HL-60 (cell line): ENCODE results near the gene FITM2.

Experiments used
- DNase-seq, 2 experiments: peaks; one replicate each; pipeline ENCODE4 v3.0.0-alpha.2; 2010 to 2020; ENCODE audit warnings: low read depth in 1 of 2, low spot score in 1 of 2
- H3K27ac ChIP-seq: fragments of 250-450 bp; sonication (Bioruptor Pico); replicated peaks from 2 replicates; pipeline ENCODE4 v1.5.1; 2020; ENCODE audit warnings: mild to moderate bottlenecking, moderate library complexity
- H3K27me3 ChIP-seq: fragments of 250-450 bp; sonication (Bioruptor Pico); 2 replicates; pipeline ENCODE4 v1.5.1; 2021; ENCODE audit warnings: mild to moderate bottlenecking, moderate library complexity; ENCODE audit not compliant: insufficient read depth, poor library complexity, severe bottlenecking
- H3K4me3 ChIP-seq: replicated peaks from 2 replicates; pipeline ENCODE4 v1.5.1; 2011; ENCODE audit warnings: mild to moderate bottlenecking, control low read depth, low read length; ENCODE audit not compliant: insufficient read depth
- GABPA ChIP-seq: IDR thresholded peaks from 2 replicates; pipeline ENCODE4 v1.6.1; 2012; ENCODE audit warnings: low read depth
- POLR2AphosphoS5 ChIP-seq: IDR thresholded peaks from 2 replicates; pipeline ENCODE4 v1.6.1; 2012; ENCODE audit warnings: low read depth
- SPI1 ChIP-seq: IDR thresholded peaks from 2 replicates; pipeline ENCODE4 v1.6.1; 2012; ENCODE audit warnings: low read depth, mild to moderate bottlenecking, borderline replicate concordance
- TF ChIP-seq, protein P1 (sequence below): IDR thresholded peaks from 2 replicates; pipeline ENCODE4 v1.6.1; 2012; ENCODE audit warnings: low read depth; ENCODE audit not compliant: insufficient replicate concordance
- TF ChIP-seq, protein P2 (sequence below): IDR thresholded peaks from one replicate; pipeline ENCODE4 v1.5.1; 2011; ENCODE audit warnings: low read length, control low read depth, inconsistent platforms; ENCODE audit not compliant: insufficient read depth

FITM2 gene

DNA sequence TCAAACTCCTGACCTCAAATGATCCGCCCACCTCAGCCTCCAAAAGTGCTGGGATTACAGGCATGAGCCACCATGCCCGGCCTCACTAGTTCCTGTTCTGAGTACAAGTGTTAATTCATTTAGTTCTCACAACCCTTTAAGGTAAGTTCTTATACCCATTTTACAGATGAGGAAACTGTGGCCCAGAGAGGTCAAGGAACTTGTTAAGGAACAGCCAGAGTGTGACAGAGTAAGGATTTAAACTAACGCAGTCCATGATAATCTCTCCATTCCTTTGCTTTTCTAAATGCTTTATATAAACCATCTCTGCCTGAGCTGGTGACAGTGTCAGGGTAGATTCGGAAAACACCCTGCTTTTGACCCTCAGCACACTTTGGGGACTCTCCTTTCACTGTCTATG, 13.3 kb downstream of the FITM2 start:
- no peaks in the 10 kb centered on the region for H3K27me3 ChIP-seq
- H3K4me3 ChIP-seq = no peak overlapping the region
- no peak overlapping the region for H3K27ac ChIP-seq
- no peak for TF ChIP-seq GABPA
- TF ChIP-seq, protein P1, sequence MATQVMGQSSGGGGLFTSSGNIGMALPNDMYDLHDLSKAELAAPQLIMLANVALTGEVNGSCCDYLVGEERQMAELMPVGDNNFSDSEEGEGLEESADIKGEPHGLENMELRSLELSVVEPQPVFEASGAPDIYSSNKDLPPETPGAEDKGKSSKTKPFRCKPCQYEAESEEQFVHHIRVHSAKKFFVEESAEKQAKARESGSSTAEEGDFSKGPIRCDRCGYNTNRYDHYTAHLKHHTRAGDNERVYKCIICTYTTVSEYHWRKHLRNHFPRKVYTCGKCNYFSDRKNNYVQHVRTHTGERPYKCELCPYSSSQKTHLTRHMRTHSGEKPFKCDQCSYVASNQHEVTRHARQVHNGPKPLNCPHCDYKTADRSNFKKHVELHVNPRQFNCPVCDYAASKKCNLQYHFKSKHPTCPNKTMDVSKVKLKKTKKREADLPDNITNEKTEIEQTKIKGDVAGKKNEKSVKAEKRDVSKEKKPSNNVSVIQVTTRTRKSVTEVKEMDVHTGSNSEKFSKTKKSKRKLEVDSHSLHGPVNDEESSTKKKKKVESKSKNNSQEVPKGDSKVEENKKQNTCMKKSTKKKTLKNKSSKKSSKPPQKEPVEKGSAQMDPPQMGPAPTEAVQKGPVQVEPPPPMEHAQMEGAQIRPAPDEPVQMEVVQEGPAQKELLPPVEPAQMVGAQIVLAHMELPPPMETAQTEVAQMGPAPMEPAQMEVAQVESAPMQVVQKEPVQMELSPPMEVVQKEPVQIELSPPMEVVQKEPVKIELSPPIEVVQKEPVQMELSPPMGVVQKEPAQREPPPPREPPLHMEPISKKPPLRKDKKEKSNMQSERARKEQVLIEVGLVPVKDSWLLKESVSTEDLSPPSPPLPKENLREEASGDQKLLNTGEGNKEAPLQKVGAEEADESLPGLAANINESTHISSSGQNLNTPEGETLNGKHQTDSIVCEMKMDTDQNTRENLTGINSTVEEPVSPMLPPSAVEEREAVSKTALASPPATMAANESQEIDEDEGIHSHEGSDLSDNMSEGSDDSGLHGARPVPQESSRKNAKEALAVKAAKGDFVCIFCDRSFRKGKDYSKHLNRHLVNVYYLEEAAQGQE = no peak
- TF ChIP-seq POLR2AphosphoS5 = no peak
- TF ChIP-seq, protein P2, sequence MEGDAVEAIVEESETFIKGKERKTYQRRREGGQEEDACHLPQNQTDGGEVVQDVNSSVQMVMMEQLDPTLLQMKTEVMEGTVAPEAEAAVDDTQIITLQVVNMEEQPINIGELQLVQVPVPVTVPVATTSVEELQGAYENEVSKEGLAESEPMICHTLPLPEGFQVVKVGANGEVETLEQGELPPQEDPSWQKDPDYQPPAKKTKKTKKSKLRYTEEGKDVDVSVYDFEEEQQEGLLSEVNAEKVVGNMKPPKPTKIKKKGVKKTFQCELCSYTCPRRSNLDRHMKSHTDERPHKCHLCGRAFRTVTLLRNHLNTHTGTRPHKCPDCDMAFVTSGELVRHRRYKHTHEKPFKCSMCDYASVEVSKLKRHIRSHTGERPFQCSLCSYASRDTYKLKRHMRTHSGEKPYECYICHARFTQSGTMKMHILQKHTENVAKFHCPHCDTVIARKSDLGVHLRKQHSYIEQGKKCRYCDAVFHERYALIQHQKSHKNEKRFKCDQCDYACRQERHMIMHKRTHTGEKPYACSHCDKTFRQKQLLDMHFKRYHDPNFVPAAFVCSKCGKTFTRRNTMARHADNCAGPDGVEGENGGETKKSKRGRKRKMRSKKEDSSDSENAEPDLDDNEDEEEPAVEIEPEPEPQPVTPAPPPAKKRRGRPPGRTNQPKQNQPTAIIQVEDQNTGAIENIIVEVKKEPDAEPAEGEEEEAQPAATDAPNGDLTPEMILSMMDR = no peak
- no peak for TF ChIP-seq SPI1
- no peak for DNase-seq

DNA sequence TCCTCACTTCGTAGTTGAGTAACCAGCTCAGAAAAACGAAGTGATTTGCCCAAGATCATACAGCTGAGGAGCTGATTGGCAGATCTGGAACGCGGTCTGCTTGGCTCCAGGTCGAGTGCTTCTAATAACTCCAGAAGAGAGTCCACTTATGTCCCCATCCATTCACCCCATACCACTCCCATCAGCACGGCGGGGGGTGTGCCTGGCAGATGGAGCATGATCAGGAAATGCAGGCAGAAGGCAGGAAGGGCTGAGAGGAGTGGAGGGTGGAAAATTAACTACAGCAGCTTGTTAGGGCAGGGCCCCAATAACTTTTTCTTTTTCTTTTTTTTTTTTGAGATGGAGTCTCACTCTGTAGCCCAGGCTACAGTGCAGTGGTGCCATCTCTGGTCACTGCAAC, 15.0 kb downstream of the FITM2 start:
- H3K27ac ChIP-seq = no peak overlapping the region
- no peaks in the 10 kb centered on the region for H3K27me3 ChIP-seq
- TF ChIP-seq POLR2AphosphoS5 = no peak
- no peak for TF ChIP-seq GABPA
- TF ChIP-seq, protein P1 = no peak
- TF ChIP-seq, protein P2 = no peak
- no peak for TF ChIP-seq SPI1
- DNase-seq = no peak
- H3K4me3 ChIP-seq = no peak overlapping the region

DNA sequence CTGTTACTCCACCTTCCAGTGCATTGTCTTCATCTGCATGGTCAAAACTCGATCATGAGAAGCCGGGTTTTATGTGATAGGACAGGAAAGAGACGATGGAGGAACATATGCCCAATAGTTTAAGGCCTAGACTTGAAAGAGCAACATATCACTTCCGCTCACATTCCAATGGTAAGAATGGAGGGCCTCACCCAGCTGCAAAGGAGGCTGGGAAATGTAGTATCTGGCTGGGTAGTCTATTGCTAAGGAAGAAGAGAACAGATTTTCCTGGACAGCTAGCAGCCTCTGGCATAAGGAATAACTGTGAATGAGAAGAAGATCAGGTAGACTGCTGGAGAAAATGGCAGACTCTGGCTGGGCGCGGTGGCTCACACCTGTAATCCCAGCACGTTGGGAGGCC, 19.2 kb downstream of the FITM2 start:
- DNase-seq = no peak
- TF ChIP-seq POLR2AphosphoS5 = no peak
- TF ChIP-seq SPI1 = no peak
- TF ChIP-seq, protein P2 = no peak
- TF ChIP-seq GABPA = no peak
- TF ChIP-seq, protein P1 = no peak

More for the DNA sequence above, 19.2 kb downstream of the FITM2 start:
- Histone ChIP-seq H3K27me3 (no peaks in the 10 kb centered on the region), H3K4me3 (no peak overlapping the region), H3K27ac (no peak overlapping the region)
